IgD-negative memory B cell (primary cell): ENCODE measurements around the gene TBX5. TPM values are rescaled to one million over a fixed set of nuclear protein-coding genes. Genes with fewer than 3 reads are reported as not detected.
"Not testable (repeated sequence)": the region's sequence is repeated elsewhere in the genome, so short reads cannot be mapped to it uniquely, and the experiment has no call there.

Experiments used
- H3K27ac Mint-ChIP-seq, 3 donors: one replicate each; pipeline ENCODE4 v1.8.0; 2020 to 2022; ENCODE audit warnings: mild to moderate bottlenecking in 3 of 3, mixed read lengths in 3 of 3, moderate library complexity in 1 of 3
- H3K27me3 Mint-ChIP-seq: one replicate; pipeline ENCODE4 v1.8.0; 2021; ENCODE audit warnings: mixed read lengths
- H3K36me3 Mint-ChIP-seq: one replicate; pipeline ENCODE4 v1.8.0; 2020; ENCODE audit warnings: mild to moderate bottlenecking, mixed read lengths
- H3K4me1 Mint-ChIP-seq, 3 donors: one replicate each; pipeline ENCODE4 v1.8.0; 2020 to 2022; ENCODE audit warnings: mixed read lengths in 3 of 3, mild to moderate bottlenecking in 1 of 3
- H3K4me3 Mint-ChIP-seq, 4 donors: one replicate each; pipeline ENCODE4 v1.8.0; 2020 to 2022; ENCODE audit warnings: mild to moderate bottlenecking in 4 of 4, mixed read lengths in 4 of 4, moderate library complexity in 3 of 4
- H3K9me3 Mint-ChIP-seq, 3 donors: one replicate each; pipeline ENCODE4 v1.8.0; 2020 to 2021; ENCODE audit warnings: mixed read lengths in 3 of 3, mild to moderate bottlenecking in 1 of 3
- polyA plus RNA-seq: library from polyadenylated mRNA; unstranded; fragments of 300-500 nt; fragmentation: Illumina TruSeq; gene quantifications from one replicate; pipeline ENCODE4 v1.2.3, GENCODE V29; 2021

Gene TBX5
- polyA plus RNA-seq, 1 donor from 2014 or later: not detected

- peaks cover 0 to 7% (median 0%) of the 10 kb centered on the region in 3 donors for H3K9me3 Mint-ChIP-seq
Observed at GRCh38 chr12:114395233-114395632, 10.7 kb downstream of the TBX5 start.

GRCh38 chr12:114393569-114393968 is 12.4 kb downstream of the TBX5 start:
- H3K4me3 Mint-ChIP-seq: no peak overlapping the region
- no peak overlapping the region for H3K27ac Mint-ChIP-seq
- peaks cover 2% of the 10 kb centered on the region for H3K36me3 Mint-ChIP-seq
- H3K4me1 Mint-ChIP-seq: peaks cover 0 to 2% (median 0%) of the 10 kb centered on the region in 3 donors
- H3K9me3 Mint-ChIP-seq: peaks cover 0 to 7% (median 0%) of the 10 kb centered on the region in 3 donors
- H3K27me3 Mint-ChIP-seq: peaks cover 57% of the 10 kb centered on the region

More at GRCh38 chr12:114395233-114395632, 10.7 kb downstream of the TBX5 start:
- Mint-ChIP-seq H3K27me3 (peaks cover 72% of the 10 kb centered on the region), H3K27ac (no peak overlapping the region), H3K4me1 (peaks cover 0 to 2% (median 0%) of the 10 kb centered on the region in 3 donors), H3K4me3 (no peak overlapping the region), H3K36me3 (peaks cover 4% of the 10 kb centered on the region)

GRCh38 chr12:114392909-114393308 is 13.0 kb downstream of the TBX5 start:
- H3K9me3 Mint-ChIP-seq: peaks cover 0 to 7% (median 0%) of the 10 kb centered on the region in 3 donors
- no peak overlapping the region for H3K27ac Mint-ChIP-seq
- peaks cover 2% of the 10 kb centered on the region for H3K36me3 Mint-ChIP-seq
- H3K4me3 Mint-ChIP-seq: no peak overlapping the region
- no peaks in the 10 kb centered on the region for H3K4me1 Mint-ChIP-seq
- H3K27me3 Mint-ChIP-seq: peaks cover 50% of the 10 kb centered on the region

GRCh38 chr12:114391088-114391487 is 14.9 kb downstream of the TBX5 start:
- H3K27me3 Mint-ChIP-seq: peaks cover 35% of the 10 kb centered on the region
- H3K9me3 Mint-ChIP-seq: peaks cover 0 to 3% (median 0%) of the 10 kb centered on the region in 3 donors
- H3K4me1 Mint-ChIP-seq: no peaks in the 10 kb centered on the region
- peaks cover 2% of the 10 kb centered on the region for H3K36me3 Mint-ChIP-seq
- no peak overlapping the region for H3K27ac Mint-ChIP-seq
- no peak overlapping the region for H3K4me3 Mint-ChIP-seq

GRCh38 chr12:114384739-114385138 is 21.2 kb downstream of the TBX5 start:
- H3K27me3 Mint-ChIP-seq: peaks cover 4% of the 10 kb centered on the region
- no peak overlapping the region for H3K27ac Mint-ChIP-seq
- H3K9me3 Mint-ChIP-seq: peaks cover 0 to 3% (median 3%) of the 10 kb centered on the region in 3 donors
- H3K4me3 Mint-ChIP-seq: no peak overlapping the region
- no peaks in the 10 kb centered on the region for H3K4me1 Mint-ChIP-seq
- no peaks in the 10 kb centered on the region for H3K36me3 Mint-ChIP-seq

GRCh38 chr12:114381177-114381576 is 24.8 kb downstream of the TBX5 start:
- Mint-ChIP-seq H3K27ac (no peak overlapping the region), H3K4me1 (no peaks in the 10 kb centered on the region)

GRCh38 chr12:114371733-114372132 is 34.2 kb downstream of the TBX5 start:
- Mint-ChIP-seq H3K27me3 (peaks cover 3% of the 10 kb centered on the region), H3K4me1 (peaks cover 0 to 3% (median 0%) of the 10 kb centered on the region in 3 donors), H3K9me3 (peaks cover 0 to 2% (median 2%) of the 10 kb centered on the region in 3 donors), H3K36me3 (no peaks in the 10 kb centered on the region), H3K4me3 (no peak overlapping the region), H3K27ac (no peak overlapping the region)

More at GRCh38 chr12:114381177-114381576, 24.8 kb downstream of the TBX5 start:
- Mint-ChIP-seq H3K9me3 (peaks cover 0 to 3% (median 3%) of the 10 kb centered on the region in 3 donors), H3K4me3 (no peak overlapping the region), H3K27me3 (peaks cover 4% of the 10 kb centered on the region), H3K36me3 (no peaks in the 10 kb centered on the region)

GRCh38 chr12:114371250-114371649 is 34.7 kb downstream of the TBX5 start:
- Mint-ChIP-seq H3K27ac (peak overlapping the region in 1 of 3 donors; percentile 31), H3K4me3 (no peak overlapping the region), H3K9me3 (peaks cover under 1 to 2% (median 2%) of the 10 kb centered on the region in 3 donors), H3K36me3 (no peaks in the 10 kb centered on the region), H3K27me3 (peaks cover 3% of the 10 kb centered on the region), H3K4me1 (peaks cover 0 to 3% (median 0%) of the 10 kb centered on the region in 3 donors)

- H3K4me3 Mint-ChIP-seq: no peak overlapping the region
- H3K27me3 Mint-ChIP-seq: peaks cover 2% of the 10 kb centered on the region
- no peak overlapping the region for H3K27ac Mint-ChIP-seq
- peaks cover 1 to 4% (median 2%) of the 10 kb centered on the region in 3 donors for H3K9me3 Mint-ChIP-seq
- H3K4me1 Mint-ChIP-seq: no peaks in the 10 kb centered on the region
- H3K36me3 Mint-ChIP-seq: no peaks in the 10 kb centered on the region
Observed at GRCh38 chr12:114368685-114369452, 37.1 kb downstream of the TBX5 start.

- no peaks in the 10 kb centered on the region for H3K4me1 Mint-ChIP-seq
- H3K27ac Mint-ChIP-seq: no peak overlapping the region
- H3K27me3 Mint-ChIP-seq: peaks cover 5% of the 10 kb centered on the region
- peaks cover 1 to 4% (median 2%) of the 10 kb centered on the region in 3 donors for H3K9me3 Mint-ChIP-seq
- no peak overlapping the region for H3K4me3 Mint-ChIP-seq
- H3K36me3 Mint-ChIP-seq: no peaks in the 10 kb centered on the region
Observed at GRCh38 chr12:114361992-114362391, 44.0 kb downstream of the TBX5 start.

- H3K27me3 Mint-ChIP-seq: peaks cover 6% of the 10 kb centered on the region
- H3K4me3 Mint-ChIP-seq: no peak overlapping the region
- peaks cover 0 to 4% (median 1%) of the 10 kb centered on the region in 3 donors for H3K9me3 Mint-ChIP-seq
- H3K4me1 Mint-ChIP-seq: no peaks in the 10 kb centered on the region
- no peaks in the 10 kb centered on the region for H3K36me3 Mint-ChIP-seq
- no peak overlapping the region for H3K27ac Mint-ChIP-seq
Observed at GRCh38 chr12:114361545-114361944, 44.4 kb downstream of the TBX5 start.

- Mint-ChIP-seq H3K4me1 (no peaks in the 10 kb centered on the region), H3K27ac (no peak overlapping the region), H3K4me3 (no peak overlapping the region), H3K36me3 (no peaks in the 10 kb centered on the region), H3K27me3 (peaks cover 9% of the 10 kb centered on the region), H3K9me3 (peaks cover 0 to 1% (median 0%) of the 10 kb centered on the region in 3 donors)
Observed at GRCh38 chr12:114360485-114360884, 45.5 kb downstream of the TBX5 start.

- H3K4me1 Mint-ChIP-seq: no peaks in the 10 kb centered on the region
- H3K27ac Mint-ChIP-seq: no peak overlapping the region
- H3K4me3 Mint-ChIP-seq: no peak overlapping the region
- H3K27me3 Mint-ChIP-seq: peaks cover 6% of the 10 kb centered on the region
- H3K36me3 Mint-ChIP-seq: no peaks in the 10 kb centered on the region
- peaks cover 0 to 6% (median 0%) of the 10 kb centered on the region in 3 donors for H3K9me3 Mint-ChIP-seq
Observed at GRCh38 chr12:114355389-114356088, 50.4 kb downstream of the TBX5 start.

GRCh38 chr12:114349239-114349638 is 56.7 kb downstream of the TBX5 start:
- H3K36me3 Mint-ChIP-seq, H3K9me3 Mint-ChIP-seq, H3K27ac Mint-ChIP-seq, H3K4me3 Mint-ChIP-seq, H3K4me1 Mint-ChIP-seq, H3K27me3 Mint-ChIP-seq: not testable (repeated sequence)

- H3K9me3 Mint-ChIP-seq: peaks cover 0 to 6% (median 0%) of the 10 kb centered on the region in 3 donors
- H3K27me3 Mint-ChIP-seq: peaks cover 4% of the 10 kb centered on the region
- H3K36me3 Mint-ChIP-seq: no peaks in the 10 kb centered on the region
- no peak overlapping the region for H3K27ac Mint-ChIP-seq
- no peaks in the 10 kb centered on the region for H3K4me1 Mint-ChIP-seq
- no peak overlapping the region for H3K4me3 Mint-ChIP-seq
Observed at GRCh38 chr12:114347861-114348260, 58.1 kb downstream of the TBX5 start.
